ENCODE measurements around the gene PRPSAP1.

Gene PRPSAP1

GRCh38 chr17:76376318-76377133, 22.8 kb upstream of the PRPSAP1 start:
- no peak overlapping the region for H3K4me3 ChIP-seq (ENCODE audit: low read depth, low read length)
- TF ChIP-seq CTCF (IDR thresholded peaks at IDR 0.05; ENCODE audit: low read depth, low read length, missing control alignments), result no peak
- no peak for DNase-seq (ENCODE audit: low read depth)

DNA sequence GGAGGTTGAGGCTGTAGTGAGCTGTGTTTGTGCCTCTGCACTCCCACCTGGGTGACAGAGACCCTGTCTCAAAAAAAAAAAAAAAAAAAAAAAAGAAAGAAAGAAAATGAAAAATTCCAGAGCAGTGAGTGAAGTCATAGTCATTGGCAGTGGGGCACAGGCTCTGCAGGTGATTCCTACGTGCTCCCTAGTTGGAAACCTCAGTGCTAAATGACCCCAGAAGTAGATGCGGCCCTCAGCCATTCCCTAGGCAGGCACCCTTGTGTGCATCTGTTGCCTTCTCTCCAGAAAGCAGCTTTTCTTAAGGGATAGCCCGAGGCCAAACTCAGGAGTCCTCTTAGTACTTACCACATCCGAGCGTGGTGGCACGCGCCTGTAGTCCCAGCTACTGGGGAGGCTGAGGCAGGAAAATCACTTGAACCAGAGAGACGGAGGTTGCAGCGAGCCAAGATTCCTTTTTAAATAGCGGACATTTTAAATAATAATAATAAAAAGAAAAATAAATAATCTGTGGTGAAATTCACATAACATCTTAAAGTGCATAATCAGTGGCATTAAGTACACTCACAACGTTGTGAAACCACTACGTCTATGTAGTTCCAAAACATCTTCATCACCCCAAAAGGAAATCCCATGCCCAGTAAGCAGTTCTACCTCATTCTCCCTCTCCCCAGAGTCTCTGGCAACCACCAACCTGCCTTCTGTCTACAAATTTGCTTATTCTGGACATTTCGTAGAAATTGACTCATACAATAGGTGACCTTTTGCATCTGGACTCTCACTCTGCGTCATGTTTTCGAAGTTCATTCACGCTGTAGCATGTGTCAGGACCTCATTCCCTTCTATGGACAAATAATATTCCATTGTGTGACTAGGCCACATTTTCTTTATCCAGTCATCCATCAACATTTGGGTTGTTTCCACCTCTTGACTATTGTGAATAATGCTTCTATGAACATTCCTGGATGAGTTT, 18.2 kb upstream of the PRPSAP1 start:
- DNase-seq (ENCODE audit: low read depth), result no peak
- no peak overlapping the region for H3K4me3 ChIP-seq (ENCODE audit: low read depth, low read length)
- TF ChIP-seq CTCF (IDR thresholded peaks at IDR 0.05; ENCODE audit: low read depth, low read length, missing control alignments), result no peak

- no peak for DNase-seq (ENCODE audit: low read depth)
- peak; percentile 28 for TF ChIP-seq CTCF (IDR thresholded peaks at IDR 0.05; ENCODE audit: low read depth, low read length, missing control alignments)
- no peak overlapping the region for H3K4me3 ChIP-seq (ENCODE audit: low read depth, low read length)
These were observed 16.7 kb upstream of the PRPSAP1 start for GRCh38 chr17:76370261-76370993.

DNA sequence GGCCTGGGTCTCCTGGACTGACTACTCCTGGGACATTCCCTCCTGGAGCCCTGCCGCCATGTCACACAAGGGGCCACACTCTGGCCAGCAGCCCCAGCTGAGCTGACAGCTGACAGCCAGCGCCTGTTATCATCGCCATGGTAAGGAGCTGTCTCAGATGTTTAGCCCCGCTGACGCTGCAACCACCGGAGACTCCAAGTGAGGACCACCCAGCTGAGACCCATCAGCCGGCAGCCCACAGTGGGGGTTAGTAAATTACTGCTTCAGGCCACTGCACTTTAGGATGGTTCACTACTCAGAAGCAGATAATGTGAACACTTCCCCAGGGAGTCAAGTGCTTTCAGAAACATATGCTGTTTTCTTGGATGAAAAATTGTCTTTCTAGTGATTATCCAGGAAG, 16.1 kb upstream of the PRPSAP1 start:
- TF ChIP-seq CTCF (IDR thresholded peaks at IDR 0.05; ENCODE audit: low read depth, low read length, missing control alignments), result no peak

GRCh38 chr17:76369379-76369778, 15.7 kb upstream of the PRPSAP1 start:
- H3K4me3 ChIP-seq (ENCODE audit: low read depth, low read length), result no peak overlapping the region
- DNase-seq (ENCODE audit: low read depth), result no peak
- no peak for TF ChIP-seq CTCF (IDR thresholded peaks at IDR 0.05; ENCODE audit: low read depth, low read length, missing control alignments)

More for the DNA sequence above, 16.1 kb upstream of the PRPSAP1 start:
- no peak overlapping the region for H3K4me3 ChIP-seq (ENCODE audit: low read depth, low read length)
- no peak for DNase-seq (ENCODE audit: low read depth)

- DNase-seq (ENCODE audit: low read depth), result no peak
- peak overlapping the region; percentile 15; the same call in 1 of the 2 replicates for H3K4me3 ChIP-seq (ENCODE audit: low read depth, low read length)
- peak; percentile 5 for TF ChIP-seq CTCF (IDR thresholded peaks at IDR 0.05; ENCODE audit: low read depth, low read length, missing control alignments)
These were observed 14.8 kb upstream of the PRPSAP1 start for GRCh38 chr17:76368545-76368944.
